HG03521 (cell line): ENCODE measurements around the gene STK39.
"Not testable (repeated sequence)": the region's sequence is repeated elsewhere in the genome, so short reads cannot be mapped to it uniquely, and the experiment has no call there.

ENCODE experiments used
- ATAC-seq: cut with Tn5 transposase; IDR thresholded peaks from one replicate; pipeline ENCODE4 v1.9.1; 2021; ENCODE audit warnings: mild to moderate bottlenecking, moderate library complexity; ENCODE audit not compliant: unreplicated experiment

The STK39 gene

DNA sequence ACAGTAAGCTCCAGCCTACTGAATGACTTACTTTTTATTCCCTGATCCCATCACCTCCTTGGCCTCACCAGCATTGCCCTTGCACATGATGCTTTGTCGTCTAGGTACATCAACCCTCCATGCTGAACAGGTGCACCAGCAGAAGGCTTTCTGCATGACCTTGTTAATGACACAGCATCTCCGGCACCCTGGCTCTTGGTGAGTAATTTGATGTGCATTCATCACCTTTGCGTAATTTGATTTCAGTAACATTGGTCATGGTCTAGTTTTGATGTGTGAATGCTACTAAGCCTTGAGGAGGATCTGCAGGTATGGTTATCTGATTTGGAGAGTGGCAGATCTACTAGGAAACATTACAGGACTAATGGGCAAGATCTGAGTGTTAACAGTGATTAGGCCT is 103.6 kb downstream of the STK39 start:
- no peak for ATAC-seq

DNA sequence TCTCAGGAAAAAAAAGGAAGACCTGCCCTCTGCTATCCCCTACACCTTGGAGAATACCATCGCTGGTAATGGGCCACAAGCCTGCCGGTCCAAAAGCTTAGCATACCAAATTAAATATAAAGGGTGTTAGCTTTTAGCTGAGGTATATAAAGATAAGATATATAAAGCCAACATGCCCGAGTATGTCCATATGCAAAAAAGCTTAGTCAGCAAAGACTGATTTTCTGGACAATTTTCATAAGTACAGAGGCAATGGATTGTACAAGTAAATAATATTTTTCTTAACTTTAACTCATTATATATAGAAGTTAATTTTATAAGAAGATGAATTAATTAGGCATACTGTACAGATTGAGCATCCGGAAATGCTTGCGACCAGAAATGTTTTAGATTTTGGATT is 106.5 kb downstream of the STK39 start:
- ATAC-seq, result no peak

DNA sequence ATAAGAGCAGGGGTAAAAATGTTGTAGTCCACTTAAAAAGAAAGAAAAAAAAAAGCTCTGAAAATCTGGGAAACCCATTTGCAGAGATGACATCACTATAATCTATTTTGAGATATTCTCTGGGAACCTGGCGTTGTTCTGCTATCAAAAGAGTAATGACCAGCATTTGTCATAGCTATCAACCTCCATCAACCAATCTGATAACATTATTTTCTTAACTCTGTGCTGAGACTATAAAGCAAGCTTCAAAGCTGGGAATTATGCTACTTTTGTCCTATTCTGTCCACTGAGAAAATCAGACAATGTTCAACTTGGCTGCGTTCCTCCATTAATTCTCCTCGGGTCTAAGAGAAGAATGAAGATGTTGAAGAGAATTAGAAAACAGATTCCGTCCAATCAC is 107.5 kb downstream of the STK39 start:
- ATAC-seq, result no peak

DNA sequence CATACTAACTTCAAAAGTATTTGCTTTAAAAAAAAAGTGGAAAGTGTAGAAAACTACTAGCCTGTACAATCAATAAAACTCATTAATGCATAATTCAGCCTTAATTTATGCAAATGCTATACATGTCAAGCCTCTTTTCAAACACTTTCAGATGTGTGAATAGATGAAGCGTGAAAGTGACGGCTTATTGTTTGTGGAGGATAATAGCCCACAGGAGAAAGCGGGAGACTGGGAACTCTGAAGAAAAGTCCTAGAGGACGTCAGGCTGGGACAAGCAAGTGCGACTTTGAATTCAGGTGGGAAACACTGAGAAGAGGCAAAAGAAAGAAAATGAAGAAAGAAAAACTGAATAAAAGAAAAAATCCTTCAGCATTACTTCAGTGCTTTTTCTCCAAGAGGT is 108.5 kb downstream of the STK39 start:
- no peak for ATAC-seq

DNA sequence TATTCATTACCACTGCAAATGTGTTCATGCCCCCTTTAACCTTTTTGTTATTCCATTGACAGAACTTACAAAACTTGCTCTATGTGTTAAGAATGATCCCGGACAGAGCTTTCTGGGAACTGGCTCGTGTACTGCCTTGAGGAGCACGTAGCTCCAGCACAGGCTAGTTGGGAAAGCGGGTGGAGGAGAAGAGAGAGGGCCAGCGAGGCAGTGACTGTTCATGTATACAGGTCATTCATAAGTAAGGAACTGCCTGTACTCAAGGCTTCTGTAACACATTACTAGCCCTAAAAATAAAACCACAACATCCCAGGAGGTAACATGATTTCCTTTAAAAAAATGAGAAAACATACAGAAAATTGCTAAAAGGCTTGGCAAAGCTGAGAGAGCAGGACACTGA is 109.0 kb downstream of the STK39 start:
- ATAC-seq, result no peak

DNA sequence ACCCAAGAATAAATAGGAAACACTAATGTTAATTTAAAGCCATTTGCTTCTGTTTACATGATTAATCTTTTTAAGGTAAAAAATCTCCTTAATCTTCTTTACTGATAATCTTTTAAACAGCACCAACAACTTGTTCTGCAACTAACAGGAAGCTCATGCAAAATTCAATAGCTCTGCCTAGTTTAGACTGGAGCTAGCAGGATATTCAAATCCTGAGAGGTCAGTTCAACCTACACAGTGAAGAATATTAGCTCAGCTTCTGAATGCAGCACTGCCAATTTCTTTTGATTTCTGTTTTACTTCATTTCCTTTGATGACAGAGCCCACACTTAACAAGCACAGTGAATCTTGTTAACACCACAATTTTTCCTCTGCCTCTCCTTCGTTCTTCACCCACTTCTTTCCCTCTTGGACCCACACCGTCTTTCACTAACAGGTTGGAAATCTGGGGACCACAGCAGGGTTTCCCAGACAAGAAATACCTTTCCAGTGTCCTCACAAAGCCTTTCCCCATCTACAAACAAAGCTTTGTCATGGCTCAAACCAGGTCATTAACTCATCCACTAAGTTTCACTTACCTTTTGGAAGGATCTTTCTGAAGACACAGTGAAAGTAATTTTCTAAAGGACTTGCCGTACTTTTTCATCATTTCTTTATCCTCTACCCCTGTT is 109.8 kb downstream of the STK39 start:
- no peak for ATAC-seq

DNA sequence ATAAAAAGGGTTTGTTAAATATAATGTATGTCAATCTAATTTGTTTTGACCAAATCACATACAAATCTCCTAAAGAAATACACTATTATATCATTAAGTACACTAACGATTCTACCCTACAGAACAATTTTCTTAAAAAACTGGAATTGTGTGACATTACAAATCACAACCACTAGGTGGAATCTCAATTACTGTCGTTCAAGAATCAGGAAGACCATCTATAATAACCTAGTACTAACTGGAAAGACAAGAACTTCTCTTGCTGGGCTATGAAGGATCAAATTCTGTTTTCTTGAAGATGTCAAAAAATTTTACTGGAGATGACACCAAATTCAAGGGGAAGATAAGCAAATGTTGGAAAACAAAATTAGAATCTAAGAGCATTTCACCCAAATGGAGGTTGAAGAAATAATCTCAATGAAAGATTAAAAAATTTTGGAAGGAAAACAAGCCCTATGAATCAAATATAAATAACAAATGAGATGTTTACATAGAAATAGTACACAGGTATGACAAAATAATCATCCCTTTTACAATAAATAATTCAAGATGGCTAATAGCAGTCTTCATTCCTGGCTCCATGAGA is 110.9 kb downstream of the STK39 start:
- ATAC-seq, result peak; percentile 63

DNA sequence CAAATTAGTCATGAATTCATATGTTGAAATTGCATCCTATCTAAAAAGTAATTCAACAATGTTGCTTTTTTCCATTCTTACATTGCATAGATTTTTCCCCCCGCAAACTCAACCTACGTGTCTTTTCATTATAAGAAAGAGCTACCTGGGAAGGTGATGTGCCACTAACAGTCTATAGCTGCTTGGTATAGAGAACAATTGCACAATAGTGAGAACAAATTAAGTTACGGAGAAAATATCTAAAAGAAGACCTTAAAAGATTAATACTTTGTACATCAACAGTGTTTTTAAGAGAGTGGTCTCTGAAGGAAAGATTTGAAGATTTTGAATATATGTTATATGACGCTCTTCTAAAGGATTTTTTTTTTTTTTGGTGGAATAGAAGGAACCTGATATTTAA is 111.8 kb downstream of the STK39 start:
- no peak for ATAC-seq

DNA sequence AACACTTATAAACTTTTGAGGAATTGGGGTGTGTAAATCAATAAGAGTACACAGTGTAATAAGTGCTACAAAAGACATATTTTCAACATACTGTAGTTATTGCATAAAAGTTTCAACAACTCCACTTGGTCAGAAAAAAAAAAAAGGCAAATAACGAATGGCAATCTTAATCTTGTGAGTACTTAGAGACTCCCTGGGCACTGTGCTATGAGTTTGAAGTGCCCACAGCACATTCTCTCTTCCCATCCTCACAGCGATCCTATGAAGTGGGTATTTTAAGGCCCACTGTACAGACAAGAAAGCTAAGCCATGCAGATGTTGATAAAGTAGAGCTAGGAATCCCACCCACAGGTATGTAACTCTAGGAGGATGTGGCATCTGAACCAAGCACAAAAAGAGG is 112.3 kb downstream of the STK39 start:
- ATAC-seq, result no peak

DNA sequence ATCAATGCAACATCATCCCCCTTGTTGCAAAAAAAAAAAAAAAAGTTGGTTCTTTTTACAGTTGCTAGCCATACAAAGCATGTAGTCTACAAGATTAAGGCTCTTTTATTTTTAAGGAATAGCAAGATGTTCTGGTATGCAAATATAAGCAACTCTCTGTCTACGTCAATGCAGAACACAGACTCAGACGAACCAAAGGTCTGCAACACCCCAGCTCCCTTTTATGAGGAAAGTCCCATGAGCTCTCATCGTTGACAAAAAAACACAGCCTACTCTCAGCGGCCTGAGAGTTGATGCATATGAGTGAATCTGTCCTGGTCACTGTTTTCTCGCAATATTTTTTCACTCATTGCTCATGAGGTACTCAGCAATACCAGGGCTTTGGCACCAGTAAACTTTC is 112.9 kb downstream of the STK39 start:
- ATAC-seq, result no peak

DNA sequence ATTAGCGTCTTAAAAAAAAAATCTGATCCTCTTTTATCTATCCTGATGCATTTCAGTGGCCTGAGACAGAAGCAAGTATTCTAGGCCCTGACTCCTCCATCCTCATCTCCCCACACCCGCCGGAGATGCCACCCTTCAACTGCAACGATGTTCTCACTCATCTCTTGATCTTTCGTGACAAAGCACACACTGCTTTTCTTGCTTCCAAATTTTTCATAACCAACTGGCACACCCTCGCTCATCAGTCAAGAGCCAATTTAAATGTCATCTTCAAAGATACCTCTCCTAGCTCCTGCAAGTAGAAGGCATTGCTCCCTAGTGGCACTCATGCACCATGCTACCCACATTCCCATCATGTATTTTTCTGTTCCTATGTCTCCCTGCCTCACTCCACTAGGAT is 115.0 kb downstream of the STK39 start:
- ATAC-seq, result no peak

DNA sequence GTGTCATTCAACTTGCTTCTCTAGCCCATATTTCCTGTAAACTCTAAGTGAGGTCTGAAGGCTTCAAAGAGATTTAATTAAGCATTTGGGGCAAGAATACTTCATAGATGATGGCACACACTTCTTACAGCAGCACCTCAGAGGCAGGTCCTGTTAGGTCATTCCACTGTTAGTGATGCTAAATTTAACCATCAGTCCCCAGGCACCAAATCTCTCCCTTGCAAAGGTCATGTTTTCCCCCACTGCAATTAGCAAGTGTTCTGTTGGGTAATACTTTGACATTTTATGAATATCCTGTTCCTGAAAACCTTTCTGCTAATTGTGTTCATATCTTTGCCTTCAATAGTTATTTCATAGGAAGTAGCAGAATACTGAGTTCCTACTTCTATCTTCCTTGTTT is 117.0 kb downstream of the STK39 start:
- no peak for ATAC-seq

DNA sequence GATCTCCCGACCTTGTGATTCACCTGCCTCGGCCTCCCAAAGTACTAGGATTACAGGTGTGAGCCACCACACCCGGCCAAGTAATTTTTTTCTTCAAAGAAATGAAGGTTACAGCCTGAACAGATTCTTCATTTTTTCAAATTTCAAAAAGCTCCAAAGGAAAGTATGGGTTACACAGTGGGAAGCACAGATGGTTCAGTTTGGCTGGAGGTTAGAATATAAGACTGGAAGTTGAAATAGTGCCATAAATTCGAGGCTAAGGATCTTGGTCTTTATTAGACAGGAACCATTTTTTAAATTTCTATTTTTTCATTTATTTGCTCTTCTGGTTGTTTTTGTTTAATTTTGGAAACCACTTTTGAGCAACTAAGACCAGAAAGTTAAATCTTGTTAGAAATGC is 120.0 kb downstream of the STK39 start:
- ATAC-seq, result no peak

DNA sequence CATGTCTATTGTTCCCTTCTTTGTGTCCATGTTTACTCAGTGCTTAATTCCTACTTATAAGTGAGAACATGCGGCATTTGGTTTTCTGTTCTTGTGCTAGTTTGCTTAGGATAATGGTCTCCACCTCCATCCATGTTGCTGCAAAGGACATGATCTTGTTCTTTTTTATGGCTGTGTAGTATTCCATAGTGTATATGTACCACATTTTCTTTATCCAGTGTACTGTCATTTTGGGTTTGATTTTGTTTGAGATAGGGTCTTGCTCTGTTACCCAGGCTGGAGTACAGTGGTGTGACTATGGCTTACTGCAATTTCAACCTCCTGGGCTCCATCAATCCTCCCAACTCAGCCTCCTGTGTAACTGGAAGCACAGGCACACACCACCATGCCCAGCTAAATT is 125.2 kb downstream of the STK39 start:
- ATAC-seq, result not testable (repeated sequence)

DNA sequence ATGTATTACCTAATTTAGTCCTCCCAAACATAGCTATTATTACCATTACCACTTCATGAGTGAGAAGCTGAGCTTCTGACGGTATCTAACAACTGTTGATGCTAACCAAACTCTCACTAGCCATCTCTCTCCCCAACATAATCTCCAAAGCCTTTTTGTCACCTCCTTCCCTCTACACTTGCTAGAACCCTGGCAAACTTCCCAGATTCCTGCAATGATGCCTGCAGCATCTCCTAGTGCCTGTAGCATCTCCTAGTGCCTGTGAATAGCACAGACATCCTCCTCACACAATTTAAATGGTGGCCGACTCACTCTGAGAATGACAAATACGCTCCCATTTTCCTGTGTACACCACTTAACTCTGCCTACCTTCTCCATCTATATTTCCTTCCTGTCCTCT is 126.7 kb downstream of the STK39 start:
- no peak for ATAC-seq

DNA sequence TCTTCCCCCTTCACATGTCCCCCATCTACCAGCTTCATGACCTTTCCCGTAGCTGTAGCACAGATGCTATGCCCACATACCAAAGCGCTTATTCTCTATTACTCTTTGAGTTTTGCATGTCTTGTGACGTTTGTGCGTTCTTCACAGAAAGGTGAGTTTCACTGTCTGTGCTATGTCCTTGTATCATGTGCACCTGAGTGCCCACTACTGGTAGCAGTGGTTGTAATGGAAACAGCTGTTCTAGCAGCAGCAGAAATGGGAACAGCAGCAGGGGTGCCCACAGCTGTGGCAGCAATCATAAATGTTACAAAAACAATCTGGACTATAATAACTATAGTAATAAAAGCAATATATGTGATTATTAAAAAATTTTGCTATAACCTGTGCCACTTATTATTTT is 127.1 kb downstream of the STK39 start:
- ATAC-seq, result no peak

DNA sequence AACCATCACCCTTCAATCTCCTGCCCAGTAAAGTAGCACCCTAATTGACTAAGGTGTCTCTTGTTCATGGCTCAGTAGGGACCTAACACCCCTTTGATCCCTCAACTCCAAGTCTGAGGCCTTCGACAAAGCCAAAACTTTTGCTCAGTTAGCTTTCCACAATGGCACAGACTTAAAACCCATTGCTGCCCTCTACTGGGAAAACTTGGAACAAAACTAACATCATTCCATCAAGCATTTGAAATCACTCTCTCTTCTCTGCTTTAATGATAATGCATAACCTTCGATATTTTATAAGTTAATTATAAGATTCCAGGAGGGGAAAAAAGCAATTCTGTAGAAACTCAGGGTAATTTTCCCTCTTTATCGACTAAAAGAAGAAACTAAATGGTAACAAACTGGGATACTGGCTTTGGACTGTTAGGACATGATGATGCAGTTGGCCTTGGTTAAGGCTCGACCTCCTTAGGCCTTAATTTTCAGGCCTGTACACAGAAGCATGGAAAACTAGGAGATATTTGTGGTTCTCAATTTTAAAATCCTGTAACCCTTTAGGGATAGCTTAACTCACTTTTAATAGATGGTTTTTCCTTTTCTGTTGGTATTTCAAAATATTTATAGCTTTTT is 127.8 kb downstream of the STK39 start:
- no peak for ATAC-seq

DNA sequence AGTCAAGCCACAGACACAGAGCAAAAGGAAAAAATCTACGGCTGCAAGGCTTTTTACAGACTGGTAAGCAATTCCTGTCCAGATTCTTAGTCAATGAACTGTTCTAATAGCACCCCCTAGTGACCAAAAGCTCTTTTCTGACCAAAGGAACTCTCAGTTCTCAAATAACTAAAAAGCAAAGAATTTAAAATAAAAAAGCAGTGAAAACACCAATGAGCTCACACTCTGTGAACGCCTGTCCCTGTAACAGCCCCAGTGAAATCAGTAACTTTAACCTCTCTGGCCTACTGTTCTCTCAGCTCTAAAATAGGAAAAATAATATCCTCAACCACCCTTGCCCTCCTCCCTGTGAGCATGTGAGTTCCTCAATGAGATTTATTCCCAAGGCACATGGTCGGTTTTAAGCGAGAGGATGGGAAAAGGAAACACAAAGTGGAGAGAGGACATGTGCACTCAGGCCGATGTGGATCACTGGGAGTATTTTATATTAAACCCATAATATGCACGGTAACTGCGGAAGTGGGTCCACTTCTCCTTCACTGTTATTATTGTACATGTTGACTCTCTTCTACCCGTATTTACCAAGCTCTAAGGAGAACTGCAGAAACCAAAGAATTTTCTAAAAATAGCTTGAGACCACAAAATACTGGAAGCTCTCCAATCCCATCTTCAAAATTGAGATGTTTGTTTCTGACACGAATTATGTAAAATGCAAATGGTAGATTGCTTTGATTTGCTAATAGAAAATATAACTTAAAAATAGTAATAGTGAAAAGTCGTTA is 128.5 kb downstream of the STK39 start:
- no peak for ATAC-seq

DNA sequence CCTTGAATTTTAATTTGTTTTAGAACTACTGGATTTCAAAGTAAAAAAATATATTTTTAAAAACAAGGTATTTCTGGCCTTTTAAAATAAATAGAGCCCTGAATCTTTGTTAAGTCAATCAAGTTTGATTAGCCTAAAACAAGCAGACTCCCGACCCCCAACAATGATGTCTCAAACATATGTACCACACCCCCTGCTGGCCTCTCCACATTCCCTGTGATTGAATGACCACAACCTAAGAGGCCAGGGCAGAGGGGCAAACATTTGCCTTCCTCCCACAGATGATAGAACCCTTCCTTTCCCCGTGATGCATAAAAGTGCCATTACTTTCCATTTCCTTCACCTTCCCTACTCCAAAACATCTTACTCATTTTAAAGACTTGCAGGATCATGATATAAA is 130.9 kb downstream of the STK39 start:
- no peak for ATAC-seq

DNA sequence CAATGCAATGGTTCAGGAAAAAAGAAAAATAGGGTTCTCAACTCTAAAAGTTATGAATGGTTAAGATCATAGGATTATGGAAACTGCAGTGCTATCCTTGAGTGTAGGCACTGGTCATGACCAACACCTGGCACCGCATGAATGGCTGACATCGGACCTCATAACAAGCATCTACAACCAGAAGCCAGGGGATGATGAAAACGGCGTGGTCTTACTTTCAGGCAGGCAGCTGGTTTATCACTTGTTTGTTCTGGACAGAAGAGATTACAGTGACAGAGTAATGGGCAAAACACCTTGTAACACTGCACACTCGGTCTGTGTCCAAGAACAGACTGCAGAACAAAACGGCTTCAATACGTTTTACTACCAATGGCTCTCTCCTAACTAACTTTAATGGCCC is 132.8 kb downstream of the STK39 start:
- ATAC-seq, result no peak

DNA sequence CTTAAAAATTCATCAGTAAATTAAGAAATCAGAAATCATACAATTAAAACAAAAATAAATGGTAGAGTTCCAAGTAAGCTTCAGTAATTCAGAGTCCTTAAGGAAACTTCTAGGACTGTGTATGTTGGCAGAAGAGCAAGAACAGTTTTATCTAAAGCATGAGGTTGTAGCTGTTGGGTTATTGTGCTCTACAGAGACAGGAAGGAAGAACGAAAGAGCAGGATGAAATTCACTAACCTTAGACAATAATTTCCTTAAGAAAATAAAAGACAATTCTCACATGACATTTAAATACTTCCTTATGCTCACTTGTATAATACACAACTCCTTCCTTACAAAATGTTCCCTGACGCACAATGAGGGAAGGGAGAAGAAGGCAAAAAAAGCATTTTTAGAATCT is 133.4 kb downstream of the STK39 start:
- no peak for ATAC-seq

DNA sequence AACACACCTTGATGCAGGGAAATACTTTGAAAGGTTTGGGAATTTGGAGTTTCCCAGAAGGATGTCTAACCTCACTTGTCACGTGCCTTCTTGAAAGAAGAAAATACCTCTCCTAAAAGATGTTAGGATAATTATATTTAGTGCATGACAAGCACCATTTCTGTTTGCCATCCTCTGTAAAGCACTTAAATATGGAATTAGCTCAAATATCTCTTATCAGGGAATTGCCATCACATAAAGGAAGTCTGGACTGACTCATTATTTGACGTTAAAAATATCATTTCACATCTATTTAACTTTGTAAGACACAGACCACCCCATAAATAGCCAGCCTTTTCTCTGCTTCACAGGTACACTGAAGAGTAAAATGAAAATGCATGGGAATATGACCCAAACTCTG is 140.1 kb downstream of the STK39 start:
- ATAC-seq, result no peak
